Measurements from ENCODE around the gene SFXN1. TPM values are rescaled to one million over a fixed set of nuclear protein-coding genes. Genes with fewer than 3 reads are reported as not detected.

Gene SFXN1
- polyA plus RNA-seq, 1 experiment: 126 TPM

- Histone ChIP-seq H3K9me3 (ENCODE audit: control insufficient read depth, insufficient read depth, low read length) (peaks cover 5% of the 10 kb centered on the region; the same call in 1 of the 2 replicates), H3K27me3 (ENCODE audit: control insufficient read depth, insufficient read depth, low read length) (no peaks in the 10 kb centered on the region), H3K27ac (ENCODE audit: low read depth, low read length) (no peak overlapping the region), H3K4me3 (ENCODE audit: low read depth, low read length) (no peak overlapping the region)
- no peak for DNase-seq (ENCODE audit: low read depth, low spot score)
- TF ChIP-seq CTCF (IDR thresholded peaks at IDR 0.05; ENCODE audit: low read depth, low read length): no peak
- POLR2A ChIA-PET: interaction anchor here (1.3 kb wide), 1 partner anchor 10 kb away, joined by 3 read pairs; the partner anchor contains the start of gene SFXN1
- CTCF ChIA-PET: interaction anchor here (1.1 to 1.6 kb wide), 2 partner anchors 23 to 24 kb away, joined by 4 to 7 read pairs; no protein-coding TSS in a partner anchor
Observed at GRCh38 chr5:175487514-175488222, 9.3 kb downstream of the SFXN1 start.

- ChIA-PET CTCF (interaction anchor here (0.9 to 2.1 kb wide), 4 partner anchors 10 to 44 kb away, joined by 3 to 9 read pairs (median 4); no protein-coding TSS in a partner anchor), POLR2A (interaction anchor here (0.5 kb wide), 1 partner anchor 894 kb away, joined by 3 read pairs; no protein-coding TSS in a partner anchor)
Observed at GRCh38 chr5:175489693-175490443, 11.5 kb downstream of the SFXN1 start.

GRCh38 chr5:175491223-175491622 lies 12.9 kb downstream of the SFXN1 start:
- Histone ChIP-seq H3K9me3 (ENCODE audit: control insufficient read depth, insufficient read depth, low read length) (no peaks in the 10 kb centered on the region), H3K27ac (ENCODE audit: low read depth, low read length) (no peak overlapping the region), H3K4me3 (ENCODE audit: low read depth, low read length) (no peak overlapping the region), H3K27me3 (ENCODE audit: control insufficient read depth, insufficient read depth, low read length) (no peaks in the 10 kb centered on the region)
- no peak for TF ChIP-seq CTCF (IDR thresholded peaks at IDR 0.05; ENCODE audit: low read depth, low read length)
- POLR2A ChIA-PET: interaction anchor here (0.6 kb wide), 1 partner anchor 9 kb away, joined by 5 read pairs; no protein-coding TSS in a partner anchor
- CTCF ChIA-PET: interaction anchor here (1.2 to 2.1 kb wide), 3 partner anchors 27 to 43 kb away, joined by 3 to 9 read pairs (median 4); no protein-coding TSS in a partner anchor
- no peak for DNase-seq (ENCODE audit: low read depth, low spot score)

More at GRCh38 chr5:175489693-175490443, 11.5 kb downstream of the SFXN1 start:
- TF ChIP-seq CTCF (IDR thresholded peaks at IDR 0.05; ENCODE audit: low read depth, low read length): no peak
- Histone ChIP-seq H3K27ac (ENCODE audit: low read depth, low read length) (no peak overlapping the region), H3K27me3 (ENCODE audit: control insufficient read depth, insufficient read depth, low read length) (no peaks in the 10 kb centered on the region), H3K4me3 (ENCODE audit: low read depth, low read length) (no peak overlapping the region), H3K9me3 (ENCODE audit: control insufficient read depth, insufficient read depth, low read length) (no peaks in the 10 kb centered on the region)
- DNase-seq (ENCODE audit: low read depth, low spot score): no peak

GRCh38 chr5:175493260-175493659 lies 14.9 kb downstream of the SFXN1 start:
- CTCF ChIA-PET: no interaction called here
- Histone ChIP-seq H3K4me3 (ENCODE audit: low read depth, low read length) (no peak overlapping the region), H3K27me3 (ENCODE audit: control insufficient read depth, insufficient read depth, low read length) (no peaks in the 10 kb centered on the region), H3K9me3 (ENCODE audit: control insufficient read depth, insufficient read depth, low read length) (no peaks in the 10 kb centered on the region), H3K27ac (ENCODE audit: low read depth, low read length) (no peak overlapping the region)
- POLR2A ChIA-PET: no interaction called here
- no peak for DNase-seq (ENCODE audit: low read depth, low spot score)
- TF ChIP-seq CTCF (IDR thresholded peaks at IDR 0.05; ENCODE audit: low read depth, low read length): no peak
